ENCODE measurements around the gene PRDM16. TPM values are rescaled to one million over a fixed set of nuclear protein-coding genes. Genes with fewer than 3 reads are reported as not detected.

PRDM16 gene
- total RNA-seq, 1 experiment from 2014 or later = not detected

- BruUV-seq (replicated peaks) = no TSS peak
- no peak for TF ChIP-seq CTCF (IDR thresholded peaks at IDR 0.05; ENCODE audit: unreplicated experiment)
- Mint-ChIP-seq H3K9me3 (ENCODE audit: unreplicated experiment) (peaks cover 8% of the 10 kb centered on the region), H3K27ac (ENCODE audit: low read depth, unreplicated experiment) (no peak overlapping the region), H3K4me1 (ENCODE audit: insufficient read depth, unreplicated experiment) (no peaks in the 10 kb centered on the region), H3K36me3 (ENCODE audit: insufficient read depth, unreplicated experiment) (no peaks in the 10 kb centered on the region), H3K27me3 (ENCODE audit: insufficient read depth, unreplicated experiment) (no peaks in the 10 kb centered on the region), H3K4me3 (ENCODE audit: unreplicated experiment) (no peak overlapping the region)
- DNase-seq (ENCODE audit: unreplicated experiment) = no peak
- POLR2A ChIA-PET = no interaction called here
- intact Hi-C loops (cut with micrococcal nuclease) = no loop called here
- CTCF ChIA-PET = no interaction called here
Measured at GRCh38 chr1:3078871-3079270, 9.9 kb downstream of the PRDM16 start.

- Mint-ChIP-seq H3K27ac (ENCODE audit: low read depth, unreplicated experiment) (no peak overlapping the region), H3K4me3 (ENCODE audit: unreplicated experiment) (no peak overlapping the region), H3K27me3 (ENCODE audit: insufficient read depth, unreplicated experiment) (no peaks in the 10 kb centered on the region), H3K9me3 (ENCODE audit: unreplicated experiment) (peaks cover 8% of the 10 kb centered on the region), H3K36me3 (ENCODE audit: insufficient read depth, unreplicated experiment) (no peaks in the 10 kb centered on the region), H3K4me1 (ENCODE audit: insufficient read depth, unreplicated experiment) (no peaks in the 10 kb centered on the region)
- CTCF ChIA-PET = no interaction called here
- POLR2A ChIA-PET = no interaction called here
- BruUV-seq (replicated peaks) = no TSS peak
- intact Hi-C loops (cut with micrococcal nuclease) = no loop called here
- TF ChIP-seq CTCF (IDR thresholded peaks at IDR 0.05; ENCODE audit: unreplicated experiment) = no peak
- DNase-seq (ENCODE audit: unreplicated experiment) = no peak
Measured at GRCh38 chr1:3079381-3080052, 10.5 kb downstream of the PRDM16 start.

- POLR2A ChIA-PET = no interaction called here
- Mint-ChIP-seq H3K4me3 (ENCODE audit: unreplicated experiment) (no peak overlapping the region), H3K27me3 (ENCODE audit: insufficient read depth, unreplicated experiment) (no peaks in the 10 kb centered on the region), H3K36me3 (ENCODE audit: insufficient read depth, unreplicated experiment) (no peaks in the 10 kb centered on the region), H3K4me1 (ENCODE audit: insufficient read depth, unreplicated experiment) (no peaks in the 10 kb centered on the region), H3K27ac (ENCODE audit: low read depth, unreplicated experiment) (no peak overlapping the region), H3K9me3 (ENCODE audit: unreplicated experiment) (peaks cover 8% of the 10 kb centered on the region)
- no peak for DNase-seq (ENCODE audit: unreplicated experiment)
- CTCF ChIA-PET = no interaction called here
- intact Hi-C loops (cut with micrococcal nuclease) = no loop called here
- BruUV-seq (replicated peaks) = no TSS peak
- no peak for TF ChIP-seq CTCF (IDR thresholded peaks at IDR 0.05; ENCODE audit: unreplicated experiment)
Measured at GRCh38 chr1:3080053-3080955, 11.3 kb downstream of the PRDM16 start.

GRCh38 chr1:3081171-3081683 is 12.2 kb downstream of the PRDM16 start:
- Mint-ChIP-seq H3K9me3 (ENCODE audit: unreplicated experiment) (peaks cover 8% of the 10 kb centered on the region), H3K4me3 (ENCODE audit: unreplicated experiment) (no peak overlapping the region), H3K27me3 (ENCODE audit: insufficient read depth, unreplicated experiment) (no peaks in the 10 kb centered on the region), H3K27ac (ENCODE audit: low read depth, unreplicated experiment) (no peak overlapping the region), H3K4me1 (ENCODE audit: insufficient read depth, unreplicated experiment) (no peaks in the 10 kb centered on the region), H3K36me3 (ENCODE audit: insufficient read depth, unreplicated experiment) (no peaks in the 10 kb centered on the region)
- BruUV-seq (replicated peaks) = no TSS peak
- POLR2A ChIA-PET = no interaction called here
- intact Hi-C loops (cut with micrococcal nuclease) = no loop called here
- no peak for TF ChIP-seq CTCF (IDR thresholded peaks at IDR 0.05; ENCODE audit: unreplicated experiment)
- CTCF ChIA-PET = interaction anchor here (0.5 kb wide), 1 partner anchor 61 kb away, joined by 3 read pairs; no protein-coding TSS in a partner anchor
- no peak for DNase-seq (ENCODE audit: unreplicated experiment)

Measured in MCF 10A (cell line).